ENCODE measurements around the gene AUTS2. TPM values are rescaled to one million over a fixed set of nuclear protein-coding genes. Genes with fewer than 3 reads are reported as not detected.

AUTS2 gene
- total and polyA plus RNA-seq, 9 of the 15 experiments (the other 6 are each of a cell fraction or from before 2014, with no cell fraction given), result 0.58 TPM; not detected in 8

- Histone ChIP-seq H3K36me3 (ENCODE audit: control insufficient read depth, insufficient read depth, low read length) (no peaks in the 10 kb centered on the region), H3K9me3 (replicated peaks; ENCODE audit: control insufficient read depth, insufficient read depth, low read depth, low read length) (no peaks in the 10 kb centered on the region), H3K4me3 (no peak overlapping the region), H3K27me3 (ENCODE audit: control insufficient read depth in 2 of 2, insufficient read depth in 2 of 2, low read length in 2 of 2) (no peaks in the 10 kb centered on the region; a peak in 1 of 5 replicates), H3K79me2 (ENCODE audit: control insufficient read depth, insufficient read depth, low read length) (no peaks in the 10 kb centered on the region), H3K27ac (ENCODE audit: extremely low read depth, low read depth, low read length) (no peak overlapping the region), H3K9me1 (ENCODE audit: control insufficient read depth, insufficient read depth, low read length) (no peaks in the 10 kb centered on the region), H2AFZ (ENCODE audit: low read depth, low read length) (no peak overlapping the region), H3K4me1 (replicated peaks in 1 of 2; ENCODE audit: control insufficient read depth in 2 of 2, insufficient read depth in 2 of 2, low read length in 2 of 2) (no peaks in the 10 kb centered on the region), H3K4me2 (ENCODE audit: insufficient read depth, low read length) (no peak overlapping the region), H3K9ac (ENCODE audit: insufficient read depth in 1 of 2, low read depth in 2 of 2, low read length in 2 of 2) (no peak overlapping the region), H4K20me1 (replicated peaks; ENCODE audit: control insufficient read depth, insufficient read depth, low read length) (no peaks in the 10 kb centered on the region)
- POLR2A ChIA-PET, result no interaction called here
- in situ Hi-C loops (cut with MboI), result no loop called here
- CTCF ChIA-PET (ENCODE audit: low intra/inter-chr PET ratio), result no interaction called here
- intact Hi-C loops (cut with micrococcal nuclease), result no loop called here
- ATAC-seq (no peak), FAIRE-seq (no peak), DNase-seq (ENCODE audit: extremely low read depth in 1 of 4, low spot score in 3 of 4) (no peak)
- 0% methylated on average over 2 of the region's 2 CpGs for WGBS (ENCODE audit: insufficient coverage, low coverage, missing lambda C conversion rate)
- BruUV-seq (replicated peaks), result no TSS peak
- TF ChIP-seq NR3C1 (CRISPR knock-in tag; IDR thresholded peaks at IDR 0.05) (no peak), CEBPB (tag; IDR thresholded peaks at IDR 0.05) (no peak), NEUROD1 (IDR thresholded peaks at IDR 0.05; ENCODE audit: borderline replicate concordance, low read depth, low read length, partially characterized antibody) (no peak), FOXJ3 (CRISPR knock-in tag; IDR thresholded peaks at IDR 0.05) (no peak), ZNF79 (CRISPR knock-in tag; IDR thresholded peaks at IDR 0.05; ENCODE audit: low read depth) (no peak), ZC3H8 (IDR thresholded peaks at IDR 0.05) (no peak), MYBL2 (IDR thresholded peaks at IDR 0.05; ENCODE audit: low read depth) (no peak), MYBL2 (CRISPR knock-in tag; IDR thresholded peaks at IDR 0.05; ENCODE audit: borderline replicate concordance) (no peak), ESRRB (CRISPR knock-in tag; IDR thresholded peaks at IDR 0.05; ENCODE audit: borderline replicate concordance) (no peak), RERE (CRISPR knock-in tag; IDR thresholded peaks at IDR 0.05; ENCODE audit: borderline replicate concordance) (no peak), RBM14 (IDR thresholded peaks at IDR 0.05; ENCODE audit: borderline replicate concordance, insufficient read depth, low read depth, low read length) (no peak), CBX3 (IDR thresholded peaks at IDR 0.05; ENCODE audit: borderline replicate concordance in 1 of 2, low read length in 2 of 2) (no peak)
- TF ChIP-seq, protein P1, sequence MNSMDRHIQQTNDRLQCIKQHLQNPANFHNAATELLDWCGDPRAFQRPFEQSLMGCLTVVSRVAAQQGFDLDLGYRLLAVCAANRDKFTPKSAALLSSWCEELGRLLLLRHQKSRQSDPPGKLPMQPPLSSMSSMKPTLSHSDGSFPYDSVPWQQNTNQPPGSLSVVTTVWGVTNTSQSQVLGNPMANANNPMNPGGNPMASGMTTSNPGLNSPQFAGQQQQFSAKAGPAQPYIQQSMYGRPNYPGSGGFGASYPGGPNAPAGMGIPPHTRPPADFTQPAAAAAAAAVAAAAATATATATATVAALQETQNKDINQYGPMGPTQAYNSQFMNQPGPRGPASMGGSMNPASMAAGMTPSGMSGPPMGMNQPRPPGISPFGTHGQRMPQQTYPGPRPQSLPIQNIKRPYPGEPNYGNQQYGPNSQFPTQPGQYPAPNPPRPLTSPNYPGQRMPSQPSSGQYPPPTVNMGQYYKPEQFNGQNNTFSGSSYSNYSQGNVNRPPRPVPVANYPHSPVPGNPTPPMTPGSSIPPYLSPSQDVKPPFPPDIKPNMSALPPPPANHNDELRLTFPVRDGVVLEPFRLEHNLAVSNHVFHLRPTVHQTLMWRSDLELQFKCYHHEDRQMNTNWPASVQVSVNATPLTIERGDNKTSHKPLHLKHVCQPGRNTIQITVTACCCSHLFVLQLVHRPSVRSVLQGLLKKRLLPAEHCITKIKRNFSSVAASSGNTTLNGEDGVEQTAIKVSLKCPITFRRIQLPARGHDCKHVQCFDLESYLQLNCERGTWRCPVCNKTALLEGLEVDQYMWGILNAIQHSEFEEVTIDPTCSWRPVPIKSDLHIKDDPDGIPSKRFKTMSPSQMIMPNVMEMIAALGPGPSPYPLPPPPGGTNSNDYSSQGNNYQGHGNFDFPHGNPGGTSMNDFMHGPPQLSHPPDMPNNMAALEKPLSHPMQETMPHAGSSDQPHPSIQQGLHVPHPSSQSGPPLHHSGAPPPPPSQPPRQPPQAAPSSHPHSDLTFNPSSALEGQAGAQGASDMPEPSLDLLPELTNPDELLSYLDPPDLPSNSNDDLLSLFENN (IDR thresholded peaks at IDR 0.05; ENCODE audit: low read depth in 2 of 2, low read length in 2 of 2), result no peak
These were observed 167.6 kb downstream of the AUTS2 start for GRCh38 chr7:69765879-69766278.
